Fibroblast of lung (primary cell): ENCODE data around the gene CDH5.
A peak's percentile ranks its signal among the peaks of the same experiment; 100 is the strongest.

ENCODE experiments used
- CTCF ChIP-seq, 2 donors: IDR thresholded peaks in 1 of 2; conservative IDR thresholded peaks in 1 of 2; 1 replicate in 1 of 2; 2 replicates in 1 of 2; pipeline ENCODE4 v1.5.1; 2011 to 2012; ENCODE audit warnings: low read length in 2 of 2, control low read depth in 1 of 2, inconsistent platforms in 1 of 2, low read depth in 1 of 2, mild to moderate bottlenecking in 1 of 2
- EZH2 ChIP-seq: IDR thresholded peaks from 2 replicates; pipeline ENCODE4 v1.5.1; 2012; ENCODE audit warnings: low read length, control low read depth, mild to moderate bottlenecking; ENCODE audit errors: missing control alignments

- TF ChIP-seq CTCF (conservative IDR thresholded peaks at IDR 0.05 in 1 of 2, IDR thresholded peaks at IDR 0.05 in 1 of 2; ENCODE audit: low read depth in 1 of 2, low read length in 2 of 2) (peak in 1 of 2 donors; percentile 28), EZH2 (no peak)
Measured at GRCh38 chr16:66324815-66325515, 41.5 kb upstream of the CDH5 start.
